GM18867 (cell line): ENCODE data around the gene GPR157.

Experiments used
- ATAC-seq: cut with Tn5 transposase; IDR thresholded peaks from one replicate; pipeline ENCODE4 v1.9.1; 2021; ENCODE audit warnings: mild to moderate bottlenecking, moderate library complexity; ENCODE audit not compliant: unreplicated experiment

Gene GPR157

DNA sequence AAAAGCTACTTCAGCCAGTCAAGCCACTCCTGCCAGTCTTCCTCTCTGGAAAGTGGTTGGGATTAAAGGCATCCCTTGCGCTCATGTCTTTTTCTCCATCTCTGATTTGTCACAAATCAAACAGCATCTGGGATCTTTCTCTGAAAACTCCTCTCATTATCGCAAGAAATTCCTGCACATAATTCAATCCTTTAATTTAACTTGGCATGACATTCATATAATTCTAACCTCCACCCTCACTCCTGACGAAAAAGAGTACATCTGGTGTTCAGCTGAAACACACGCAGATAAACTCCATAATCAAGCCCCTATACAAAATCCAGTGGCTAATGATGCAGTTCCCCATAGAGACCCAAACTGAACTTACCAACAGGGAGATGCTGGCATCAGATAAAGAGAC, 40.1 kb downstream of the GPR157 start:
- no peak for ATAC-seq

DNA sequence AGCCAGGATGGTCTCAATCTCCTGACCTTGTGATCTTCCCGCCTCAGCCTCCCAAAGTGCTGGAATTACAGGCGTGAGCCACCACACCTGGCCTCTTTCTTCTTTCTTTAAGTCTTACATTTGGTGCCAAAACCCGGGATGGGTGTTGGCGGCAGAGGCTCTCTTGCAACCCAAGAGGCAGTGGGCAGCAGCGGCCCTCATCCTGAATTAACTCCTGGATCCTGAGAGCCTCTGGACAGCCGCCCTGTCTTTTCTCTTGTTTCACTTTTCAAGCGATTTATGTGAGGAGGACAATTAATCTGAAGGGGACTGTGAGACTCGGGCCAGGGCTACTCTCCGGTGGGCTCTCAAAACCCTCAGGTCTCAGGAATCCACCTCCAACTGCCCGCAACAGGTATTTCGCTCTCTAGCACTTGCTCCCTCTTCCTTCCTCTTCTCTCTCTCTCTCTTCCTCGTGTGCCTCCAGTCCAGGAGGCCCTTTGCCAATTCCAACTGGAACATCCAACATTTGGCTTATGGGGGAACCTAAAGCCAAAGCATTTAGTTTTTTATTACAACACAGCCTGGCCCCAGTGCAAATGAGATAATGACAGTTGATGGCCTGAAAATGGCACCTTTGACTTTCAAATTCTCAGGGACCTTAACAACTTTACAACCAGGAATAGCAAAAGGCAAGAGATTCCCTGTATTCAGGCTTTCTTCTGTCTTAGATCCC, 41.3 kb downstream of the GPR157 start:
- no peak for ATAC-seq

DNA sequence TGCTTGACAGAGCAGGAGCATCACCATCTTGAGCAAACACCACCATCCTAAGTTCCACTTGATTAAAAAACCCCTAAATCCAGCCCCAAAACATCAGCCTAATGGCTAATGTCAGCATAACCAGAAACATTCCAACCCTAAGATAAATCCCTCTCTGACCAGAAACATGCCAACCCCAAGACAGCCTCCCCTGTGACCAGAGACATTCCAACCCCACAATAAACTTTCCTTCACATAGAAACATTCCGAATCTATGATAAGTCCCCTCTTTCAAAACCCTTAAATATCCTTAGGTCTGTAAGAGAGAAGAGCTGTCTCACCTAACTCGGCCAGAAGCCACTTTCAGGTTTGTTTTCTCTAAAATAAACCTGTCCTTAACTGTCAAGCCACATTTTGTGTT, 42.1 kb downstream of the GPR157 start:
- ATAC-seq: no peak

DNA sequence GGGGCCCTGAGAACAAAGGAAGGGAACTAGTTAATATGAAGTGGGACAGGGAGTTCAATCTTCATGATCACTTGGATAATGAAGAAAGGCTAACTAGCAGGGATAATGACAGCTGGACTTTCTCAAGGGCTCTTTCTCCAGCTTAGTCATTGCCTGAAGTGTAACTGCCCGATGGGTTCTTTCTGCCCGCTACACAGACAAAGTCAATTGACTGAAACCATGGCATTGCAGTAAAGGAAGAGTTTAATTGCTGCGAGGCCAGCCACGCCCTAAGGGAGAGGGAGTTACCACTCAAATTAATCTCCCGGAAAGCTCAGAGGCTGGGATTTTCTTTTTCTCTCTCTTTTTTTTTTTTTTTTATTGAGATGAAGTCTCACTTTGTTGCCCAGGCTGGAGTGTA, 42.9 kb downstream of the GPR157 start:
- ATAC-seq: no peak

DNA sequence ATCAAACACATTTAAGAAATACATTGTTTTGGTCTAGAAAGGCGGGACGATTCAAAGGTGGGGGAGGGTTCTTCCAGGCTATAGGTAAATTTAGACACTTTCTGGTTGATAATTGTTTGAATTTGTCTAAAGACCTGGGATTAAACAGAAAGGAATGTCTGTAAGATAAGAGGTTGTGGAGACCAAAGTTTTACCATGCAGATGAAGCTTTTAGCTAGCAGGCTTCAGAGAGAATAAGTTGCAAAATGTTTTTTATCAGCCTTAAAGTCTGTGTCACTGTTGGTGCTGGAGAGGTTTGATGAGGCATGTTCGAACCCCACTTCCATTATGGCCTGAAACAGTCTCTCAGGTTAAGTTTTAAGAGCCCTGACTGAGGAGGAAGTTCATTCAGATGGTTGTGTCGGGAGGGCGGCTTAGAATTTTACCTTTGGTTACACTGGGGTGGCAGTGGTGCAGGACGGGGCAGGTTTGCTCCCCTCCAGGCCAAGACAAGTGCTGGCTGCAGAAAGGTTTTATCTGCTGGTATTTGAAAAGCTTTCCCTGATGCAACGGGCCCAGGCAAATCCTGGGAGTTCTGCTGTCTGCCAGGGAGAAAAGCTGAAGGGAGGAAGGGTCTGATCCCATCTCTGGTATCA, 43.5 kb downstream of the GPR157 start:
- no peak for ATAC-seq

DNA sequence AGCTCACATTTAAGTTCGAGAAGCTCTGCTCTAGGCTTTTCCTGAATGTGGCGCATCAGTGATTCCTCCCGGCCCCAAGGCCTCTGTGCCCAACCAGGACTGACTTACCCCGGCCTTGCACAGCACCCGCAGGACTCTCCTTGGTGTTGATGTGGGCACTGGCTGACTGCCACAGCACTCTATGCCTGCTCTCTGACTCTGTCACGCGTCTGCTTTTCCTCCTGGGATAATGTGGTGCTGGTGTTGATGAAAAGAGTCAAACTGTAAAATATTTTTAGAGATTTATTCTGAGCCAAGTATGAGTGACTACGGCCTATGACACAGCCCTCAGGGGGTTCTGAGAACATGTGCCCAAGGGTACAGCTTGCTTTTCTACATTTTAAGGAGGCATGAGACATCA, 44.0 kb downstream of the GPR157 start:
- no peak for ATAC-seq

DNA sequence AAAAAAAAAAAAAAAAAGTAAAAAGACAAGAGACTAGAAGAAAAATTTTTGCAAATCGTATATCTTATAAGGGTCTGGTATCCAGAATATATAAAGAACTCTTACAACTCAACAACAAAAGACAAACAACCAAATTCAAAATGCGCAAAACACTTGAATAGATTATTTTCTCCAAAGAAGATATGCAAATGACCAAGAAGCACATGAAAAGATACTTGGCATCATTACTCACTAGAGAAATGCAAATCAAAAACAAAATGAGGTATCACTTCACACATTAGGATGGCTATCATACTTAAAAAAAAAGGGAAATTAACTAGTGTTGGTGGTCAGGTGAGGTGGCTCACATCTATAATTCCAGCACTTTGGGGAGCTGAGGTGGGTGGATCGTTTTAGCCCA, 47.4 kb downstream of the GPR157 start:
- ATAC-seq: no peak

DNA sequence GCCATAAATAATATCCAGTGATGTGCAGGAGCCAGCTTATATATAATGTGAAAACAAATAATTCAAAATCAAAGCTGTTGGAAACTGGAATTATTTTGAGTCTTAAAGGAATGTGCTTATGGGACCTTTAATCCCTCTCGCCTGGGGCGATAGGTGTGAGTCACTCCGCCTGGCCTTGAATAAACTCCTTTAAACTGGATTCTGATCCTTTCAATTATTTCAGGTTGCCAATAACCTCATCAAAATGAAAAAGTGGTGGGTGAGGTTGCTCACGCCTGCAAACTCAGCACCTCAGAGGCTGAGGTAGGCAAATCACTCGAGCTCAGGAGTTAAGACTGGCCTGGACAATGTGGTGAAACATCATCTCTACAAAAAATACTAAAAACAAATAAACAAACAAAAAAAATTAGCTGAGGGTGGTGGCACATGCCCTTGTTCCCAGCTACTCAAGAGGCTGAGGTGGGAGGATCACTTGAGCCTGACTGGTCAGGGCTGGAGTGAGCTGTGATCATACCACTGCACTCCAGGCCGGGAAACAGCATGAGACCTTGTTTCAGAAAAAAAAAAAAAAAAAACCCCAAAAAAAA, 48.1 kb downstream of the GPR157 start:
- ATAC-seq: no peak

DNA sequence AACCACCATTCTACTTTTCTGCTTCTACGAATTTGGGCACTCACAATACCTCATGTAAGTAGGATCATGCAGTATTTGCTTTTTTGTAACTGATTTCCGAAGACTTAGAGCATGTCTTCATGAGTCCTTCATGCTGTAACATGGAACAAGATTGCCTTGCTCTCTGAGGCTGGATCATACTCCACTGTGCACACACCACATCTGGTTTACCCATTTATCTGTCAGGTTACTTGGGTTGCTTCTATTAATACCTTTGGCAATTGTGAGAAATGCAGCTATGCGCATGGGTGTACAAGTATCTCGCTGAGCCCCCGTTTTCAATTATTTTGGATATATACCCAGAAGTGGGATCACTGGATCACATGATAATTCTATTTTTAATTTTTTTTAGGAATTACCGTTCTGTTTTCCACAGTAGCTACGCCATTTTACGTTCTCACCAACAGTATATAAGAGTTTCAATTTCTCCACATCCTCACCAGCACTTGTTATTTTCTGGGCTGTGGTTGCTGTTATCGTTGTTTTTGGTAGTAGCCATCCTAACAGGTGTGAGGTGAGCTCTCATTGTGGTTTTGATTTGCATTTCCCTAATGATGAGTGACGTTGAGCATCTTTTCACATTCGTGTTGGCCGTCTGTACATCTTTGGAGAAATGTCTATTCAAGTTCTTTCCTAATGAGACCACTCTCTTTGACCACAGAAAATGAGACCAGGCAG, 48.8 kb downstream of the GPR157 start:
- peak; percentile 64 for ATAC-seq

DNA sequence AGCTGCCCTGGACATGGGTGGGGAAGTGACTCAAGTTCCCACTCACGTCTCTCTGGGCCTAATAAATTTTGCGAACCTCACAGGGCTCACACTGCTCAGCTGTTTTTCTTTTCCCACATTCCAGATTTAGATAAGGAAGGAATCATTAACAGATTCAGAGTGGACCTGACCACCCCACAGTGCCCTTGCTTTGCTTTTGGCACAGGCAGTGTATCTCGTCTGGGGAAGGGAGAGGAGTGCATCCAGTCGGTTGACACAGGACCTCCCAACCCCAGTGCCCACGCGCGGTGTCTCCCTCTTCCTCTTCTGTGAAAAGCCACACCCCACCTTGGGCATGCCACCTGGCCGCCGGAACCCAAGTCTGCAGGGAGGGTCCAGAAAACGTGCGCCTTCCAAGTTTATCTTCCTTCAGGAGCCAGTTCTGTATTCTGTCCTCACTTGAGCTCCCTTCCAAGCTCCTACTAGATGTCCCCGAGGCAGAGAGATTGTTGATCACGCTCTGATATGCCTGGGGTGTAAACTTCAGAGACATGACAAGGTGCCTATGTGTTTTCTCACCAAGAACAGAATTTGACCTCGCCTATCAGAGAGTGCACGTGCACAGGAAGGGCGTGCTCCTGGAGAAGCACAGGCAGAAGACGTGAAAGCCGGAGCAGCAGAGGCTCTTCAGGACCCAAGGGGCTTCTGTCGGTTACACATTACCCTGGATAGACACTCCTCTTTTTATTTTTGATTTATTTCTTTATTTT, 50.0 kb downstream of the GPR157 start:
- ATAC-seq: no peak

DNA sequence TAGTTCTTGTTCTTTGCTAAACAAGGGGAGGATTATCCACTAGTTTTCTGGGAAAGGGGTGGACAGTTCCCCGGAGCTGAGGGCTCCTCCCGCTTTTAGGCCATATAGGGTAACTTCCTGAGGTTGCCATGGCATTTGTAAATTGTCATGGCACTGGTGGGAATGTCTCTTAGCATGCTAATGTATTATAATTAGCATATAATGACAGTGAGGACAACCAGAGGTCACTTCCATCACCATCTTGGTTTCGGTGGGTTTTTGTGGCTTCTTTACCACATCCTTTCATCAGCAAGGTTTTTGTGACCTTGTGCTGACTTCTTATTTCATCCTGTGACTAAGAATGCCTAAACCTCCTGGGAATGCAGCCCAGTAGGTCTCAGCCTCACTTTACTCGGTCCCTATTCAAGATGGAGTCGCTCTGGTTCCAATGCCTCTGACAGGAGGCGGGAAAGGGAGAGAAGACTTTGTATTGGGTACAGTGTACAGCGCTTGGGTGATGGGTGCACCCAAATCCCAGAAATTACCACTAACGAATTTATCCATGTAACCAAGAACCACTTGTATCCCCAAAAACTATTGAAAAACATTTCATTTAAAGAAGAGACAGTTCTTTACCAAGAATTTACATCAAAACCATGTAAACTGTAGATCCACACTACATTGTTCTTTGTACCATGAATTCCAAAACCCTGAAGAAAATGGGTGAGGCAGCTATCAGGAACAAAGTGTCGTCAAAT, 50.7 kb downstream of the GPR157 start:
- peak; percentile 36 for ATAC-seq

DNA sequence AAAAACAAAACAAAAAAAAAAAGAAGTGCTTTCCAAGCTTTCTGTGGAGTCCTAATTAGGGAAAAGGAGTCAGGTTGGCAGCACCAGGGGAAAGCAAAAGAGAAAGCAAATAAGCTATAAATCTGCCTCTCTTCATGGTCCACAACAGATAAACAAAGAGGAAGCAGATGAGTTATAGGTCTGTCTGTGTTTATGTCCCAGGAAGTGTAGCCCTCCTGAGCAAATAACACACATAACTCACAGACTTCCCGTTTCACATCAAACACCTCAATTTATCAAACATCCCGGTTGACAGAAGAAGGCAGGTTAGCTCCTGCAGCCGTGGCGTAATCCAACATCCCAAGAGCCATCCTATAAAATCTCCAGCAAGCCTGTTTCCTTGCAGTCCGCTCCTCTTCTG, 53.9 kb downstream of the GPR157 start:
- no peak for ATAC-seq

DNA sequence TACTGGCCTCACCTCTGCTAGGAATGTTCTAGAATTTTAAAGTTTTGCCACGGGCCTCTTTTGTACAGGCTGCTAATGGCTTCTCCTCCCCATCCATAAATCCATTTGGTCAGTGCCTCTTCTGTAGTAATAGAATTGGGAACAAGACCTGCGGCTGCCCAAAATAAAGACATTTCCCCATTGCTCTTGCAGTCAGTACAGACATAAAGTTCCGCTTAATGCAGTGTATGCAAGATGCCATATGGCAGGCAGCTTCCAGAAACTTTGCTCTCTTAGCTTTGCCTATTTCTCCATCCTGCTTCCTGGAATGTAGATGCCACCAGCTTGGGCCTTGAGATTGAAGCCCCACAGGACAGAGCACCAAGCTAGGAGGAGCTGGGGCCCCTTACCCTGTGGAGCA, 55.8 kb downstream of the GPR157 start:
- no peak for ATAC-seq

DNA sequence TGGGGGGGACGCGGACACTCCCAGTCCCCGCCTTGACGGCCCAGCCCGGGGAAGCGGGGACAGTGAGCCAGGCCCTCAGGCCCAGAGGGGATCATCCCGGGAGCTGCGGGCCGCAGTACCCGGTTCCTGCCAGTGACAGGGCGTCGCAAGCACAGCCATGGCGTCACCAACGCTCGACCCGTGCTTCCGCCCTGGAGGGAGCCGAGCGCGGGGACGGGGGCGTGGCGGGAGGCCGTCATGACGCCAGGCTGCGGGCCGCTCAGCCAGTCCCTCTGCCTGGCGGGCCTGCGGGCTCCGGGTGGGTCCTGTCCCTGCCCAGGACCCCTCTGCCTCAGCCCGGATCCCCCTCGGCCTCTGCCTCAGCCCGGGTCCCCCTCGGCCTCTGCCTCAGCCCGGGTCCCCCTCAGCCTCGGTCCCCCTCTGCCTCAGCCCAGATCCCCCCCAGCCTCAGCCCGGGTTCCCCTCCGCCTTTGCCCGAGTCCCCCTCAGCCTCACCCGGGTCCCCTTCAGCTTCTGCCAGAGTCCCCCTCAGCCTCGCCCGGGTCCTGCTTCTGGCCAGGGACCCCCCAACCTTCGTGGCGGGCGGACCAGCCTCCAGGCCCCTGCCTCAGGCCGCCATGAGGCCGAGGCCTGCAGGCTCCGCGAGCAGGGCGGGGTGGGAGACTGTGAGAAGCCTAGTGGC, 57.2 kb downstream of the GPR157 start:
- ATAC-seq: no peak

DNA sequence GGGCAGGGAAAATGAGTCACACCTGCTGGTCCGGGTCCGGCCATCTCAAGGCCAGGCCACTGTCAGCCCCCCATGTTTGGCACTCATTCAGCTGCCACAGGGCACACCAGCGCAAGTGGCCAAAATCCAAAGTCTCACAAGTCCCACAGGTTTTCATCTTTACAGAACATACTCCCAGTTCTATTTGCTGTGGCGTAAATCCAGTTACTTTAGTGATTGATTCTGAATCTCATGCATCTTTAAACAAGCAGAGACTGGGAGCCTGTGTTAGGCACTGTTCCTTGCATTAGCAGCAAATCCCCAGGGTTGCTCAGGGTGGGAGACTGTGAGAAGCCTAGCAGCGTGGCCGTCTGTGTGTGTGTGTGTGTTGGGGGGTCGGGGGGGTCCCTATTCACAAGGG, 58.4 kb downstream of the GPR157 start:
- no peak for ATAC-seq

DNA sequence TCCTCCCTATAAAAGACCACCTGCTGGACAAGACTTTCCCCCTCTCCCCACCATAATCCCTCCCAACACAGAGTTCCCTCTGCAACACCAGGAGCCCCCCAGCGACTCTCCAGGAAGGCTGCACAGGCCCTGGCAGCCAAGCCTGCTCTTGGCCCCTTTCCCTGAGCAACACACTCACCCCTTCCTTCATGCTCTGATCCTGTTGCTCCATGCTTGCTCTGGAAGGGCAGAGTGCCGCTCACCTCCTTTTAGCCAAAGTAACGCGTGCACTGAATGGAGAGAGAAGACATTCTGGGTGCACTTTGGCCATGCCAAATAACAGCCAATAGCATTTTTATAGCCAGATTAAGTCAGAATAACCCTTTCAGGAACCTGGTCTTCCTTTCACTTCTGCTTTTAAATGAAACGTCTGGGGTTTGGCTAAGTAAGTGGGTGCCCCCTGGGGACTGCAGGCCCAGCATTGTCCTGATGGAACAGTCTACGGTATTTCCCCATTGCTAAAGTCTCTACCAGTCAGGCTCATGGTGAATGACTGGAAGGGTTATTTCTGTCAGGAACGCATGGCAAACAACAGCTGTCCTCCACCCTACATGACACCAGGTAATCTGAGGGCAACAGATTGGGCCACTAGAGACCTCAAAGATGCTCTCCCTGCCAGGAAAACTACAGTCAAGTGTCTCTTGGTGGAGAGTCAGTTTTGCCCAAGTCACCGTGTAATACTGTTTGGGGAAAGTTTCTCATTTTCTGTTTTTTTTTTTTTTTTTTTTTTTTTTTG, 59.4 kb downstream of the GPR157 start, which contains the start of gene SLC2A5:
Gene SLC2A5 (minus strand): TSS at position 310 of the 775 bp plus-strand sequence. CDS start 99 bp downstream, at position 211.
- peak; percentile 89 for ATAC-seq

DNA sequence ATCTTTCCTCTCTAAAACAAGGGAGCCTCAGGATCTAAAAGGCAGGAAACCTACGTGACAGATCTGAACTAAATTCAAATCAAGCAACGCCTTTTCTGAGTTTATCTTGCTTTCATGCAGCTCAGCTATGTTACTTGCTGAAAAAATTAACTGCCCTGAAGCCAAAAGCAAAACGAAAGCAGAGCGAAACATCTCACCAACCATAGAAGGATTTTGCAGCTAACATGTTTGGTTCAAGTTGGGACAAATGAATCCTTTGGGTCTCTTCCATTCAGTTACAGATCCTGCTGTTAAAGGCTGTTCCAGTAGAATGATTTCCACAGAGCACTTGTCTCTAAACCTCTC, 59.9 kb downstream of the GPR157 start:
- ATAC-seq: peak; percentile 20

DNA sequence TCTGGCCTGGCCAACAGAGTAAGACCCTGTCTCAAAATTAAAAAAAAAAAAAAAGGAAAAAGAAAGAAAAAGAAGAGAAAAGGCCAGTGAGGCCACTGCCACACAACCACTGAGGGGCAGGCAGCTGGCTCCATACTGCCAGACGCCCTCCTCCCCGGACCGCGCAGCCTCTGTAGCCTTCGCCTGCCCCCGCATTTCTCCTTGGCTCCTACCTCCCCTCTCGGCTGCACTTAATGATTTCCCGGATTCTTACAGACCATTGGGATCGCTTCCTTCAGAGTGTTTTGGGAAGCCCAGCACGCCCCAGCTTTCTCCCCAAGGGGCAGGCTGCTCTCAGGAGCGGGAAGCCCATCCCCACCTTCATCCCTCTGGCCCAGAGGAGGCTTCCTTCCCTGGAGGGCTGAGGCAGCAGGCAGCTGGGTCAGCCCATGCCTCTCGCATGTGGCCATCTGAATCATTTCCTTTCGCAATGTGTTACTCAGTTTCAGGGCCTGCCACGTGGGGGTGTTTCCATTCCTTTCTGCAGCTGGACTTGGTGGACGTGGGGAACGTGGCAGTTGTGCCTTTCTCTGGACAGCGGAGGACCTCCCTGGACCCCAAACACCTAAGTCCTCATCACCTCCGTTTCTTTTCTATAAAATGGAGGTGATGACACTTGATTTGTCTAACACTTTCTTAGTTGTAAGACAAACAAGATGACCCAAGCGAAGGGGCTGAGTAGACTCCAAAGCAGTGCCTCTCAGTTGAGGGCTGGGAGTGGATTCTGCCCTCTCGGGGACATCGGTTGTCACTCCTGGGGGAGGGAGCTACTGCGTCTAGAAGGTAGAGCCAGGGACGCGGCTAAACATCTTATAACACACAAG, 61.7 kb downstream of the GPR157 start:
- no peak for ATAC-seq
